NOMO-1 (cell line): ENCODE data around the gene CLDN10.
A peak's percentile ranks its signal among the peaks of the same experiment; 100 is the strongest.
"Not testable (repeated sequence)": the region's sequence is repeated elsewhere in the genome, so short reads cannot be mapped to it uniquely, and the experiment has no call there.

ENCODE experiments used
- DNase-seq, 2 experiments: peaks; one replicate each; lab custom pipeline; 2025; ENCODE audit not compliant: unreplicated experiment in 2 of 2; lab: John Stamatoyannopoulos, UW

The CLDN10 gene

DNA sequence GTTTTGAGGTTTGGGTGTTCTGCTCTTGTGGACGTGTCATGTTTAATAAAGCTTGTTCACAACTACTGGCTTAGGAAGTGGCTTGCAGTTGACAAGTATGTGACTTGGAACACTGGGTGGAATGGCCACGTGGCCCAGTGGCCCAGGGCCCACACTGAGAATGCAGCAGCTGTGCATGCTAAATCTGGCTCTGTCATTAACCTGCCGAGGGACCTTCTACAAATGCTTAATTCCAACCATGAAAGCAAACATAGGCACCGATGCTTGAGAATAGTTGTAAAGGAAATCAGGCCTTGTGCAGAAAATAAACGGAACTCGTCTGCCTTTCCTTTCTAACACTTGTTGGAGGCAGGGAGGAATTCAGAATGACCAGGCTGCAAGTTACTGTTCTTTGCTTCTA, 11.6 kb upstream of the CLDN10 start:
- DNase-seq: no peak

GRCh38 chr13:95541308-95541707, 11.2 kb upstream of the CLDN10 start:
- no peak for DNase-seq

- no peak for DNase-seq
Measured at GRCh38 chr13:95541911-95542474, 10.5 kb upstream of the CLDN10 start.

- no peak for DNase-seq
Measured at GRCh38 chr13:95544293-95544692, 8.2 kb upstream of the CLDN10 start.

GRCh38 chr13:95546919-95547318, 5.6 kb upstream of the CLDN10 start:
- DNase-seq: no peak

- DNase-seq: no peak
Measured at GRCh38 chr13:95547531-95548167, 4.9 kb upstream of the CLDN10 start.

GRCh38 chr13:95552208-95552538, 347 bp upstream of the CLDN10 start:
- DNase-seq: no peak

- DNase-seq: peak in 1 of 2 experiments; percentile 20
Measured at GRCh38 chr13:95553581-95554385, 1.3 kb downstream of the CLDN10 start.

GRCh38 chr13:95557013-95557412, 4.5 kb downstream of the CLDN10 start:
- no peak for DNase-seq

- no peak for DNase-seq
Measured at GRCh38 chr13:95559100-95559499, 6.6 kb downstream of the CLDN10 start.

DNA sequence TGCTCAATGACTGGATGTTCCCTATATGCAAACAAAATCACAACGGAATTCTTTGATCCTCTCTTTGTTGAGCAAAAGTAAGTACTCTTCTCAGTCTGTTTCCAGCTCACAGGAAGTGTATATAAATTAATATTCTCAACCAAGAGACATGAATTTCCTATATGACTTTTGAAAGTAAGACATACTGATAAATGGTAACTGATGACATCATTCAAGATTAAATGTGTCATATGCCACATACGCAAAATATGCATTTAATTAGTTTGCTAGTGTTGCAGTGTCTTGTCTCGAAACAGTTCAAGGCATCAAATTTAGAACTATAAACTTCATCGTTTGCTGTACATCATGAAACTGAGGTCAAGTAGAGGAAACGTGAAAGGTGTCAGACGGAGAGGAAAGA, 7.9 kb downstream of the CLDN10 start:
- DNase-seq: no peak

DNA sequence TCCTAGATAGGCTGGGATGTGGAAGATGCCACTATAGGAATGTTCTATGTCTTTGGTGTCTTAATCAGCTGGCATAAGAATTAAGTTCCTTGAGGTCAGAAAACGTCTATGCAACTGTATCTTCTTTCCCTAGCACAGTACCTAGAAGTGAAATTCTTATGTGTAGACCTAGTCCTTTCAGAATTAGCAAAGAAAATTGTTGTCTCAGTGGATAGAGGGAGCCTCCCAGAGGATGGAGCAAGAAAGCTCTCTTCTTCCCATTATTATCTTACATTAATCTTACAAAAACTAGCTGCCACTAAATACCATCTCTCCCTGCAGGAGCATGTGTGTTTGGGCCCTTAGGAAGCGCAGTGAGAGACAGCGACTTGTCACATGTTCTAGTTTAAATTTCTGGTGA, 11.6 kb downstream of the CLDN10 start:
- DNase-seq: no peak

GRCh38 chr13:95564733-95565291, 12.3 kb downstream of the CLDN10 start:
- DNase-seq: peak in 1 of 2 experiments; percentile 74

GRCh38 chr13:95565758-95566157, 13.2 kb downstream of the CLDN10 start:
- DNase-seq: not testable (repeated sequence)

DNA sequence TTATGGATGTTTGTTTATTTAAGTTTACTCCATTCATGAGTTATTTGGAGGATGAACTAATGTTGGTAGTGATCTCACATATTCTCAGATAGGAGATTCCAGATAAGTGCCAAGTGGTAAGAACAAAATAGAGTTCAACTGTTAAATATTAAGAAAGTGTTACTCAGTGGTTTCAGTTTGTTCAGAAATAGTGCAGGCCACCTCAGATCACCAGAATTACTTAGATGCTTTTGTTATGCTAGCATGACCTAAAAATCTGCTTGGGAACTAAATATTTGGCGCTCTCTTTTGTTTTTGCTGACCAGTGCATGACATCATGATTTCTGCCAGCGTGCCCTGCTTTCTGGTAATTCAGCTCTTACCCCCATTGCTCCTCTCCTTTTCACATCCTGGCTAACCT, 15.6 kb downstream of the CLDN10 start:
- DNase-seq: no peak

DNA sequence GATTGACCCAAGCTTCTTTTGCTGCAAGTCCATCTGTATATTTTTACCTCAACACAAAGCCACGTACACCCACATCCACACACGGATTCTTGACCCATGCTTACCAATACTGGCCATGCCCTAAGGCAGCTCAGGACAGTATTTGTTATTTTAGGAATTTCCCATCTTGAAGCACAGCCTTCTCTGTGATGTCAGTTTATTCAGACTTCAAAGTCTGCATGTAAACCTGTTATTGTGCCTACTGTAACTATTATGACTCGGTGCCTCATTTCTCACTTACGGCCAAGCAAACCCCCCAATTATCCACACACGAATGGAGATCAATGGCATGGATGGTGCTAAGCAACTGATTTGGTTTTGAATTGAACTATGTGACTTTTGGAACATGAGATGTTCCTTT, 17.5 kb downstream of the CLDN10 start:
- no peak for DNase-seq

GRCh38 chr13:95571941-95572340, 19.4 kb downstream of the CLDN10 start:
- DNase-seq: no peak

DNA sequence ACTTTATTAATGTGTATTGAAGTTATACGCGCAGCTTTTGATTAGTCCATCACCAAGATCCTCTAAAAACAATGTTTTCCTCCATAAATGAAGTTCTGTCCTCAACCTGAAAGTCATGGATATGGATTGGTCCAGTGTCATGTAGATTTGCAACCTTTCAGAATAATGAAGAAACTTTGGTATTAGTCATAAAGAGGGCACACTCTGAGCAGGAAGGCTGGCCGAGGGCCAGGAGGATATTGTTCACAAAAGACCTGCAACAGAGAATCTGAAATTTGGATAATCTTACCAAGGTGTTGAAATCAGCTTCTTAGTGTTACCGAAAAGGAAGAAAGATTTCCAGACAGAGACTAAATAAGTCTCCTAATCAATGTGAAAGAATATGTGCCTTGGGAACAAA, 20.7 kb downstream of the CLDN10 start:
- DNase-seq: no peak

GRCh38 chr13:95579303-95579702, 26.8 kb downstream of the CLDN10 start:
- DNase-seq: no peak

DNA sequence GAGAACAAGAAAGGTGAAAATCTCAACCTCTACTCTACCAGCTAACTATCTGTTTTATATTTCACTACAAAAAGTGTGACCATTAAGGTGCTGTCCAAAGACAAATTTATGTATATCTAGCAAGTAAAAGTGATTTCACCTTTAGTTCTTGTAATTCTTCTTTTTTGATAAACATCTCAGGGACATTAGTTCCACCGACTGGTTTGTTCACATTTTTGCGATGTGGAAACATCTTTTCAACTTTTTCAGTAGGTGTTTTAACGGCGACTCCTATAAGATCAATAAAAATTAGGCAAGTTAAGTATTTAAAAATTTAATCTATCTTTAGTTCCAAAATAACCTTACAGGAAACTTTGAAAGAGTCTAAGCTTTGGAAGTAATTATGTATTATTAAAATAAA, 33.3 kb downstream of the CLDN10 start:
- no peak for DNase-seq

- DNase-seq: no peak
Measured at GRCh38 chr13:95588134-95588533, 35.6 kb downstream of the CLDN10 start.

- DNase-seq: peak in 1 of 2 experiments; percentile 21
Measured at GRCh38 chr13:95588721-95589120, 36.2 kb downstream of the CLDN10 start.
